ENCODE data around the gene GRIA3.

DNA sequence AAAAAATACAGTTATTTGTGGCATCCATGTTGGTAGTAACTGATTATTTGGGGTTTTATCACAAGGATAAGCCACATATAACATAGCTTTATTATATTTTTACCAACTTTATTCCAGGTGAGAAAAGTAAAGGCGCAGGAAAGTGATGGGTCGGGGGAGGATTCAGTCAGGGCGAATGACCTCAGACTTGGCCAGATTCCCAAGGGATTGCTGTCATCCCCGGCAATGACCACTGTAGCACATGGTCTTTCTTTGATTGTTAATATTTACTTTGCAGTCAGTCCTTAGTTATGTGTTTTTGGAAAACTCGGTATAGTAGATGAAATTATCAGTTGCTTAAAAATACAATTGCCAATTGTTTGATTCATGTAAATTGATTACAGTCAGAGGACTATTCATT, 17.6 kb downstream of the GRIA3 start:
- TF ChIP-seq POLR2A (IDR thresholded peaks at IDR 0.05), result no peak
- TF ChIP-seq, protein P1, sequence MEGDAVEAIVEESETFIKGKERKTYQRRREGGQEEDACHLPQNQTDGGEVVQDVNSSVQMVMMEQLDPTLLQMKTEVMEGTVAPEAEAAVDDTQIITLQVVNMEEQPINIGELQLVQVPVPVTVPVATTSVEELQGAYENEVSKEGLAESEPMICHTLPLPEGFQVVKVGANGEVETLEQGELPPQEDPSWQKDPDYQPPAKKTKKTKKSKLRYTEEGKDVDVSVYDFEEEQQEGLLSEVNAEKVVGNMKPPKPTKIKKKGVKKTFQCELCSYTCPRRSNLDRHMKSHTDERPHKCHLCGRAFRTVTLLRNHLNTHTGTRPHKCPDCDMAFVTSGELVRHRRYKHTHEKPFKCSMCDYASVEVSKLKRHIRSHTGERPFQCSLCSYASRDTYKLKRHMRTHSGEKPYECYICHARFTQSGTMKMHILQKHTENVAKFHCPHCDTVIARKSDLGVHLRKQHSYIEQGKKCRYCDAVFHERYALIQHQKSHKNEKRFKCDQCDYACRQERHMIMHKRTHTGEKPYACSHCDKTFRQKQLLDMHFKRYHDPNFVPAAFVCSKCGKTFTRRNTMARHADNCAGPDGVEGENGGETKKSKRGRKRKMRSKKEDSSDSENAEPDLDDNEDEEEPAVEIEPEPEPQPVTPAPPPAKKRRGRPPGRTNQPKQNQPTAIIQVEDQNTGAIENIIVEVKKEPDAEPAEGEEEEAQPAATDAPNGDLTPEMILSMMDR (IDR thresholded peaks at IDR 0.05), result no peak
- no peak for TF ChIP-seq POLR2AphosphoS5 (IDR thresholded peaks at IDR 0.05)
- no peak for TF ChIP-seq EP300 (IDR thresholded peaks at IDR 0.05)

All from sigmoid colon (tissue), 4 donors.